Skin of body (tissue), 2 donors: Measurements from ENCODE around the gene RAP1A. TPM values are rescaled to one million over a fixed set of nuclear protein-coding genes. Genes with fewer than 3 reads are reported as not detected.

Experiments
- DNase-seq: peaks from one replicate; lab custom pipeline; 2025; lab: John Stamatoyannopoulos, UW
- total RNA-seq: library from RNA; depleted of rRNA; stranded (reverse); fragments of >200 nt; gene quantifications from one replicate; pipeline ENCODE4 v1.2.3, GENCODE V29; 2014

The RAP1A gene
- total RNA-seq, 1 donor from 2014 or later = 21.4 TPM

- no peak for DNase-seq
Measured at GRCh38 chr1:111717450-111717849, 97.9 kb downstream of the RAP1A start.

GRCh38 chr1:111719135-111719534, 99.5 kb downstream of the RAP1A start:
- DNase-seq = no peak

GRCh38 chr1:111719674-111720132, 100.1 kb downstream of the RAP1A start:
- DNase-seq = no peak

GRCh38 chr1:111720274-111720976, 100.8 kb downstream of the RAP1A start:
- DNase-seq = no peak

- no peak for DNase-seq
Measured at GRCh38 chr1:111720977-111721786, 101.6 kb downstream of the RAP1A start.

GRCh38 chr1:111723091-111723806, 103.7 kb downstream of the RAP1A start:
- no peak for DNase-seq

- no peak for DNase-seq
Measured at GRCh38 chr1:111723871-111724270, 104.3 kb downstream of the RAP1A start.

- no peak for DNase-seq
Measured at GRCh38 chr1:111725192-111725591, 105.6 kb downstream of the RAP1A start.

GRCh38 chr1:111727056-111727455, 107.5 kb downstream of the RAP1A start:
- DNase-seq = no peak

- DNase-seq = no peak
Measured at GRCh38 chr1:111729271-111729921, 109.8 kb downstream of the RAP1A start.

- no peak for DNase-seq
Measured at GRCh38 chr1:111729946-111730681, 110.5 kb downstream of the RAP1A start.

GRCh38 chr1:111730706-111731105, 111.1 kb downstream of the RAP1A start:
- DNase-seq = no peak

- DNase-seq = no peak
Measured at GRCh38 chr1:111731956-111732355, 112.4 kb downstream of the RAP1A start.

- no peak for DNase-seq
Measured at GRCh38 chr1:111732718-111733117, 113.1 kb downstream of the RAP1A start.

- DNase-seq = peak; percentile 91
Measured at GRCh38 chr1:111733183-111733991, 113.8 kb downstream of the RAP1A start.

- no peak for DNase-seq
Measured at GRCh38 chr1:111733992-111734341, 114.4 kb downstream of the RAP1A start.

- no peak for DNase-seq
Measured at GRCh38 chr1:111734426-111734825, 114.8 kb downstream of the RAP1A start.

- DNase-seq = no peak
Measured at GRCh38 chr1:111734856-111735255, 115.3 kb downstream of the RAP1A start.

GRCh38 chr1:111735321-111735720, 115.7 kb downstream of the RAP1A start:
- no peak for DNase-seq
